ENCODE measurements around the gene DAP. TPM values are rescaled to one million over a fixed set of nuclear protein-coding genes. Genes with fewer than 3 reads are reported as not detected.

DAP gene
- total and polyA plus RNA-seq, 10 of the 15 experiments (the other 5 are each of a cell fraction or from before 2014, with no cell fraction given): 12.9 to 130 (median 49.9) TPM

DNA sequence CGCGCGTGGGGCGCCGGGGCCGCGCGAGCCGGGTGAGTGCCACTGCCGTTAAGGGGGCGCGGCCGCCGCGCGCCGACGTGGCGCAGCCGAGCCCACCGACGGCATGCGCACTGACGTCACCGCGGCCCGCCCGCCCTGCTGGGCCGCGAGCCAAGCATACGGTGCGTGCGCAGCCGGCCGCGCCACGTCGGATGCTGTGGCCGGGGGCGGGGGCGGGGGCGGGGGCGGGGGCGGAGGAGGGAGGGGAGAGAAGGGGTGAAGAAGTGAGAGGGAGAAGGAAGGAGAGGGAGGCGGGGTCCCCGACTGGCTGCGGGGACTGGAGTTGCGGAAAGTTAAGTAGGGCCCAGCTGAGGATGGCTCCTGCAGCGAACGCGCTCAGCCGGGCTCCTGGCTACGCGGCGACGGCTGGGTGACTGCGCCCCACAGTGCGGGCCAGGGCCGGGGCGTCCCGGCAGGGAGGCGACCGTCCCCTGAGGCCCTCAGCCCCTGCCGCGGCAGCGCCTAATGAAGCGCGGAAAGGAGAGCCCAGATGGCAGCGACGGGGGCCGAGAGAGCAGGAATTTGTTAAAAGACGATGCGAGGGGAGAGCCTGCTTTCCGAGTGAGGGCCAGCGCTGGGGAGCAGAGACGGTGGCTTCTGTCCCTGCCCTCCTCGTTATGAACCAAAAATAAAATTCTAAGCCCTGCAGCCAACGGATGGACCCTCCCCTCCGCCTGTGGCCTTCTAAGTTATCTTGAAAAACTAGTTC is at the start of gene DAP (continued):
- TF ChIP-seq ZNF217 (IDR thresholded peaks at IDR 0.05) (no peak), ZBTB33 (IDR thresholded peaks at IDR 0.05) (no peak), RFX5 (IDR thresholded peaks at IDR 0.05; ENCODE audit: low read depth, low read length) (no peak), BCL11A (IDR thresholded peaks at IDR 0.05; ENCODE audit: low read depth, low read length) (no peak), SRF (IDR thresholded peaks at IDR 0.05; ENCODE audit: low read depth in 2 of 2, low read length in 2 of 2) (no peak), CEBPZ (IDR thresholded peaks at IDR 0.05; ENCODE audit: low read depth, low read length) (no peak), CBX3 (IDR thresholded peaks at IDR 0.05; ENCODE audit: borderline replicate concordance, low read depth) (no peak), CREB1 (IDR thresholded peaks at IDR 0.05; ENCODE audit: low read depth) (peak; percentile 76), ZNF274 (IDR thresholded peaks at IDR 0.05; ENCODE audit: insufficient read depth, insufficient read length) (no peak), ZZZ3 (IDR thresholded peaks at IDR 0.05; ENCODE audit: control insufficient read depth, insufficient read length, low read depth) (no peak), NR2F1 (conservative IDR thresholded peaks at IDR 0.05) (0 out of 2 replicates have a peak, but pooled peaks have one; percentile 3), SMAD1 (IDR thresholded peaks at IDR 0.05; ENCODE audit: low read depth, partially characterized antibody) (no peak), POLR2A (IDR thresholded peaks at IDR 0.05; ENCODE audit: low read depth, low read length) (peak; percentile 87), RBBP5 (conservative IDR thresholded peaks at IDR 0.05) (no peak), EZH2 (IDR thresholded peaks at IDR 0.05; ENCODE audit: borderline replicate concordance, control insufficient read depth, low read depth, low read length) (no peak), ZNF384 (IDR thresholded peaks at IDR 0.05; ENCODE audit: borderline replicate concordance, low read depth, low read length) (no peak), EGR1 (IDR thresholded peaks at IDR 0.05; ENCODE audit: borderline replicate concordance in 1 of 2, low read depth in 2 of 2, low read length in 2 of 2) (peak; percentile 74 to 91), SIN3A (IDR thresholded peaks at IDR 0.05; ENCODE audit: low read depth, low read length) (peak; percentile 4; the same call in 1 of the 2 replicates), KAT2A (conservative IDR thresholded peaks at IDR 0.05; ENCODE audit: control insufficient read depth, low read depth, low read length) (no peak), ASH2L (IDR thresholded peaks at IDR 0.05; ENCODE audit: borderline replicate concordance, low read depth) (no peak)
- TF ChIP-seq, protein P1, sequence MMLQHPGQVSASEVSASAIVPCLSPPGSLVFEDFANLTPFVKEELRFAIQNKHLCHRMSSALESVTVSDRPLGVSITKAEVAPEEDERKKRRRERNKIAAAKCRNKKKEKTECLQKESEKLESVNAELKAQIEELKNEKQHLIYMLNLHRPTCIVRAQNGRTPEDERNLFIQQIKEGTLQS (IDR thresholded peaks at IDR 0.05; ENCODE audit: borderline replicate concordance, extremely low read depth, low read depth, low read length): no peak
- TF ChIP-seq, protein P2, sequence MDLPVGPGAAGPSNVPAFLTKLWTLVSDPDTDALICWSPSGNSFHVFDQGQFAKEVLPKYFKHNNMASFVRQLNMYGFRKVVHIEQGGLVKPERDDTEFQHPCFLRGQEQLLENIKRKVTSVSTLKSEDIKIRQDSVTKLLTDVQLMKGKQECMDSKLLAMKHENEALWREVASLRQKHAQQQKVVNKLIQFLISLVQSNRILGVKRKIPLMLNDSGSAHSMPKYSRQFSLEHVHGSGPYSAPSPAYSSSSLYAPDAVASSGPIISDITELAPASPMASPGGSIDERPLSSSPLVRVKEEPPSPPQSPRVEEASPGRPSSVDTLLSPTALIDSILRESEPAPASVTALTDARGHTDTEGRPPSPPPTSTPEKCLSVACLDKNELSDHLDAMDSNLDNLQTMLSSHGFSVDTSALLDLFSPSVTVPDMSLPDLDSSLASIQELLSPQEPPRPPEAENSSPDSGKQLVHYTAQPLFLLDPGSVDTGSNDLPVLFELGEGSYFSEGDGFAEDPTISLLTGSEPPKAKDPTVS (IDR thresholded peaks at IDR 0.05; ENCODE audit: low read depth, low read length): no peak

All from GM12878 (cell line).